GM12891 (cell line): ENCODE results near the gene PGLYRP1.

Experiments used
- DNase-seq: peaks from one replicate; pipeline ENCODE4 v3.0.0; 2011; ENCODE audit warnings: low spot score; ENCODE audit not compliant: insufficient read length
- FAIRE-seq: peaks from 2 replicates; lab custom pipeline; 2011; peaks lifted over from hg19 to GRCh38; lab: Jason Lieb, UNC
- PAX5 ChIP-seq: IDR thresholded peaks from 2 replicates; pipeline ENCODE4 v1.6.1; 2011; ENCODE audit warnings: low read length, moderate library complexity, mild to moderate bottlenecking; ENCODE audit not compliant: insufficient read depth, severe bottlenecking
- POLR2A ChIP-seq: IDR thresholded peaks from 2 replicates; pipeline ENCODE4 v1.6.1; 2011; ENCODE audit warnings: low read depth, low read length, control low read depth
- POLR2AphosphoS5 ChIP-seq: IDR thresholded peaks from 2 replicates; pipeline ENCODE4 v1.6.1; 2011; ENCODE audit warnings: low read depth, low read length, control low read depth
- POU2F2 ChIP-seq: IDR thresholded peaks from 2 replicates; pipeline ENCODE4 v1.6.1; 2011; ENCODE audit warnings: low read depth, mild to moderate bottlenecking, control low read depth, low read length, moderate library complexity
- SPI1 ChIP-seq: IDR thresholded peaks from 2 replicates; pipeline ENCODE4 v1.6.1; 2011; ENCODE audit warnings: low read depth, low read length, control low read depth
- TAF1 ChIP-seq: IDR thresholded peaks from 2 replicates; pipeline ENCODE4 v1.6.1; 2011; ENCODE audit warnings: low read depth, low read length, control low read depth

The PGLYRP1 gene

GRCh38 chr19:45972081-45972946 is 50.5 kb downstream of the PGLYRP1 start:
- FAIRE-seq (peak; percentile 54), DNase-seq (no peak)
- TF ChIP-seq SPI1 (no peak), TAF1 (no peak), PAX5 (no peak), POU2F2 (no peak), POLR2A (no peak), POLR2AphosphoS5 (no peak)

DNA sequence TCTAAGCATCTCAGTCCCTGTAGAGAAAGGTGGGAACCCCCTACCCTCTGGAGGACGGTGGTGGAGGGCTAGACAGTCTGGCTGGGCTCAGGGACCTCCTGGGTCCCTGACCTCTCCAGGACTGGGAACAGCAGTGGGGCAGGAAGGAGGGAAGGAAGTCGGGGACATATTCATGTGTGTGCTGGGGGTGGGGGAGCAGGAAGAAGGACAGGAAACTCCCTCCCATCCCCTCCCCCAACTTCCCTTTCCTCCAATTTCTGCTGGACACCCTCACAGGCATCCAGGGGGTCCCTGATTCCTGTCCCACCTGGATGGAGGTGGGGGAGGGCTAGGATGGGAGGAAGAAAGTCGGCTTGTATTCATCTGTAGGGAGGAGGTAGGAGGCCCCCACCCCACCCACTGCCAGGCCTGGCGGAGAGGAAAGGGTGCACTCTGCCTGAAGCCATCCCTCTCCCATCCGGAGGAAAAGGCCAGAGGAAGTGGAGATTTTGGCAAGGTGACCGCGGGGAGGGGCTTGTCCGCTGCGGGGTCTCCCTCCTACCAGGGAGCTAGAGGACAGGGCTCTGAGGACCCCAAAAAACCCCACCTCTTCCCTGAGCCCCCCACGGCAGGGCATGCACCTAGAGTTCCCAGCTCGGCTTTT is 51.5 kb downstream of the PGLYRP1 start:
- DNase-seq (no peak), FAIRE-seq (no peak)
- TF ChIP-seq POLR2A (no peak), POLR2AphosphoS5 (no peak), PAX5 (no peak), TAF1 (no peak), POU2F2 (no peak), SPI1 (no peak)

DNA sequence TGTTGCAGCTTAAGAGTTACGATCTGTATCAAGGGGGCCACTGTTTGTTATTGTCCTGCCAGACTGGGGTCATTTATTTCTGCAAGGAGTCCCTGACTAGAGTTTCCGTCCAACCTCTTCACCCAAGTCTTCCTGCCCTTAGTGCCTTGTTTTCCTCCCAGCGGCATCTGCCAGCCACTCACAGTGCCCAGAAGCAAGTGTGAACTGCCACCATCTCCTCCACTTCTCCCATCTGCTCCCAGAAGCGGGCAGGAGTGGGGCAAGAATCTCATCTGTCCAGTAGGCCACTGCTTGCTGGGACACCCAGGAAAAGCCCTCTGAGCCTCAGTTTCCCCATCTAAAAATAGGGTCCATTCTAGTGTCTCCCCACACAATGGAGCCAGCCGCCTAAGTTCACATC is 53.2 kb downstream of the PGLYRP1 start:
- FAIRE-seq (no peak), DNase-seq (no peak)
- no peak for TF ChIP-seq POU2F2
- TF ChIP-seq POLR2A = no peak
- TF ChIP-seq SPI1 = no peak
- no peak for TF ChIP-seq POLR2AphosphoS5
- TF ChIP-seq PAX5 = no peak
- TF ChIP-seq TAF1 = no peak
